ENCODE measurements around the gene METTL18. TPM values are rescaled to one million over a fixed set of nuclear protein-coding genes. Genes with fewer than 3 reads are reported as not detected.

METTL18 gene
- total and polyA plus RNA-seq, 8 donors = 6.8 to 12.9 (median 8.5) TPM; not detected in 2

- intact Hi-C loops (cut with DNase I; ENCODE audit: low total_unique reads) = no loop called here
- Histone ChIP-seq H3K4me1 (peaks cover 0 to 5% (median 2%) of the 10 kb centered on the region in 4 donors), H3K9me3 (no peaks in the 10 kb centered on the region), H3K36me3 (no peaks in the 10 kb centered on the region), H3K27me3 (no peaks in the 10 kb centered on the region), H3K4me3 (no peak overlapping the region), H3K27ac (no peak overlapping the region)
- DNase-seq = no peak
- TF ChIP-seq CTCF (IDR thresholded peaks at IDR 0.05) (no peak), POLR2A (IDR thresholded peaks at IDR 0.05) (no peak), EP300 (IDR thresholded peaks at IDR 0.05) (no peak), POLR2AphosphoS5 (IDR thresholded peaks at IDR 0.05) (no peak)
- 68 to 87% (median 82%) methylated on average over 2 to 3 of the region's 3 CpGs for WGBS, 5 donors
These were observed 18.3 kb downstream of the METTL18 start for GRCh38 chr1:169776440-169776839.

GRCh38 chr1:169768161-169768560, 26.5 kb downstream of the METTL18 start:
- intact Hi-C loops (cut with DNase I; ENCODE audit: low total_unique reads) = no loop called here
- Histone ChIP-seq H3K27ac (no peak overlapping the region), H3K4me3 (no peak overlapping the region), H3K9me3 (no peaks in the 10 kb centered on the region), H3K27me3 (no peaks in the 10 kb centered on the region), H3K4me1 (no peaks in the 10 kb centered on the region), H3K36me3 (no peaks in the 10 kb centered on the region)
- TF ChIP-seq EP300 (IDR thresholded peaks at IDR 0.05) = no peak
- no peak for TF ChIP-seq POLR2A (IDR thresholded peaks at IDR 0.05)
- no peak for TF ChIP-seq POLR2AphosphoS5 (IDR thresholded peaks at IDR 0.05)
- TF ChIP-seq CTCF (IDR thresholded peaks at IDR 0.05) = no peak
- DNase-seq = no peak
- WGBS, 5 donors = 70 to 89% (median 82%) methylated on average over 2 of the region's 2 CpGs

GRCh38 chr1:169765580-169766331, 29.0 kb downstream of the METTL18 start:
- intact Hi-C loops (cut with DNase I; ENCODE audit: low total_unique reads) = no loop called here
- no peaks in the 10 kb centered on the region for H3K4me1 ChIP-seq
- H3K36me3 ChIP-seq = no peaks in the 10 kb centered on the region
- no peak overlapping the region for H3K4me3 ChIP-seq
- no peak for TF ChIP-seq POLR2A (IDR thresholded peaks at IDR 0.05)
- no peak for TF ChIP-seq CTCF (IDR thresholded peaks at IDR 0.05)
- no peak for TF ChIP-seq POLR2AphosphoS5 (IDR thresholded peaks at IDR 0.05)
- no peak for TF ChIP-seq EP300 (IDR thresholded peaks at IDR 0.05)
- peak in 1 of 2 donors; percentile 6 for DNase-seq
- no peaks in the 10 kb centered on the region for H3K9me3 ChIP-seq
- no peak overlapping the region for H3K27ac ChIP-seq
- H3K27me3 ChIP-seq = no peaks in the 10 kb centered on the region
- WGBS, 5 donors = 32 to 48% (median 44%) methylated on average over 7 of the region's 7 CpGs

GRCh38 chr1:169764919-169765318, 29.8 kb downstream of the METTL18 start:
- H3K36me3 ChIP-seq = no peaks in the 10 kb centered on the region
- H3K27me3 ChIP-seq = no peaks in the 10 kb centered on the region
- no peak overlapping the region for H3K27ac ChIP-seq
- no peak for DNase-seq
- no peak overlapping the region for H3K4me3 ChIP-seq
- no peaks in the 10 kb centered on the region for H3K9me3 ChIP-seq
- no peak for TF ChIP-seq CTCF (IDR thresholded peaks at IDR 0.05)
- no peak for TF ChIP-seq POLR2A (IDR thresholded peaks at IDR 0.05)
- no peaks in the 10 kb centered on the region for H3K4me1 ChIP-seq
- WGBS, 5 donors = 44 to 71% (median 67%) methylated on average over 1 of the region's 1 CpG
- intact Hi-C loops (cut with DNase I; ENCODE audit: low total_unique reads) = no loop called here

All from stomach (tissue), 9 donors.